Measurements from ENCODE around the gene SYNE2. TPM values are rescaled to one million over a fixed set of nuclear protein-coding genes. Genes with fewer than 3 reads are reported as not detected.
"Not testable (repeated sequence)": the region's sequence is repeated elsewhere in the genome, so short reads cannot be mapped to it uniquely, and the experiment has no call there.

The SYNE2 gene, protein sequence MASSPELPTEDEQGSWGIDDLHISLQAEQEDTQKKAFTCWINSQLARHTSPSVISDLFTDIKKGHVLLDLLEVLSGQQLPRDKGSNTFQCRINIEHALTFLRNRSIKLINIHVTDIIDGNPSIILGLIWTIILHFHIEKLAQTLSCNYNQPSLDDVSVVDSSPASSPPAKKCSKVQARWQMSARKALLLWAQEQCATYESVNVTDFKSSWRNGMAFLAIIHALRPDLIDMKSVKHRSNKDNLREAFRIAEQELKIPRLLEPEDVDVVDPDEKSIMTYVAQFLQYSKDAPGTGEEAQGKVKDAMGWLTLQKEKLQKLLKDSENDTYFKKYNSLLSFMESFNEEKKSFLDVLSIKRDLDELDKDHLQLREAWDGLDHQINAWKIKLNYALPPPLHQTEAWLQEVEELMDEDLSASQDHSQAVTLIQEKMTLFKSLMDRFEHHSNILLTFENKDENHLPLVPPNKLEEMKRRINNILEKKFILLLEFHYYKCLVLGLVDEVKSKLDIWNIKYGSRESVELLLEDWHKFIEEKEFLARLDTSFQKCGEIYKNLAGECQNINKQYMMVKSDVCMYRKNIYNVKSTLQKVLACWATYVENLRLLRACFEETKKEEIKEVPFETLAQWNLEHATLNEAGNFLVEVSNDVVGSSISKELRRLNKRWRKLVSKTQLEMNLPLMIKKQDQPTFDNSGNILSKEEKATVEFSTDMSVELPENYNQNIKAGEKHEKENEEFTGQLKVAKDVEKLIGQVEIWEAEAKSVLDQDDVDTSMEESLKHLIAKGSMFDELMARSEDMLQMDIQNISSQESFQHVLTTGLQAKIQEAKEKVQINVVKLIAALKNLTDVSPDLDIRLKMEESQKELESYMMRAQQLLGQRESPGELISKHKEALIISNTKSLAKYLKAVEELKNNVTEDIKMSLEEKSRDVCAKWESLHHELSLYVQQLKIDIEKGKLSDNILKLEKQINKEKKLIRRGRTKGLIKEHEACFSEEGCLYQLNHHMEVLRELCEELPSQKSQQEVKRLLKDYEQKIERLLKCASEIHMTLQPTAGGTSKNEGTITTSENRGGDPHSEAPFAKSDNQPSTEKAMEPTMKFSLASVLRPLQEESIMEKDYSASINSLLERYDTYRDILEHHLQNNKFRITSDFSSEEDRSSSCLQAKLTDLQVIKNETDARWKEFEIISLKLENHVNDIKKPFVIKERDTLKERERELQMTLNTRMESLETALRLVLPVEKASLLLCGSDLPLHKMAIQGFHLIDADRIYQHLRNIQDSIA (N-terminal part only)
- total RNA-seq (100 to 1,000 TPM; 168 to 197 TPM), polyA plus RNA-seq (10 to 100 TPM; 14.7 to 30.2 TPM)
- long read RNA-seq, donor 1, partial matches to known transcripts, result 253 of 303 reads
- long read RNA-seq, donor 1, other reads (novel, unspliced or antisense), result 50 of 303 reads
- long read RNA-seq, donor 2, partial matches to known transcripts, result 49 of 81 reads
- long read RNA-seq, donor 2, other reads (novel, unspliced or antisense), result 32 of 81 reads

DNA sequence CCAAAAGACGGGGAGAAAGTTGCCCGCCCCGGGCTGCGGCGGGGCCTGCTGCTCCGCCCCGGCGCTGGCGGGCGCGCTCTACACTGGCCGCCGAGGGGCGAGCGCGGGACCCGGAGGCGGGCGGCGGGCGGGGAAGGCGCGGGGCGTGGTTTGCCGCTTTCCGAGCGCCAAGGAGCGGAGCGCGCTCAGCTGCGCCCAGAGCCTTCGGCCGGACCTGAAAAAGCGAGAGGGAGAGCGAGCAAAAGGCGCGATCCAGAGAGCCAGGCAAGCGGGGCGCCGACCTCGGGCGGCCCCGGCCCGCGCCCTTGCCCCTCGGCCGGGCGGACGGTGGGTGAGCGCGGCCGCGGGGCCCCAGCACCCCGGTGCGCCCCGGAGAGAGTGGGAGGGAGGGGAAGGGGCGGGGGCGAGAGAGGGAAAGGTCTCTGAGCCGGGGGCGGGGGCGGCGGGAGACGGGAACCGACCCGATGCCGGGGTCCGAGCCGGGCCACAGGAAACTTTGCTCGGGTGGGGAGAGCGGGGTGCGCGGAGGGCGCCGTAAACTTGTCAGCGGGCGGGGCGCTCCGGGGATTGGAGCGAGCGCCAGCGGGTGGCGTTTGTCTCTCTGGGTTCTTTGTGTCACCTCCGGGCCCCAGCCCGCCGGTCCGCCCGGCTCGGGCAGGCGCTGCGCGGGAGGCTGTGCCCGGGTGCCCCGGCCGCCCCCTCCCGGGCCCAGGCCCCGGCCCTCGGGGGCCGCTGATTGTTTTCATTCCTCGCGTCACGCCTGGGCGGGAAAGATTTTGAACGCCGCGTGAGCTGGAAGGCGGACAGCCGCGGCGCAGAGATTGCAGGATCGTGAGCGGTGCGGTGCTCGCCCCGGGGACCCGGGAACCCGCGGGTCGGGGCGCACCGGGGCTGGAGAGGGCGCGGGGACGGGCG lies at the start of gene SYNE2:
TSS of gene SYNE2 (plus strand) at position 188 of the 915 bp plus-strand sequence. CDS start 56,145 bp downstream, outside the sequence.
- ATAC-seq (ENCODE audit: low FRiP score) (peak; percentile 93), DNase-seq (peak; percentile 82 to 94)
- peak within 1 kb of the TSS; percentile 98 for H3K4me3 ChIP-seq (ENCODE audit: low read length in 2 of 2)
- WGBS, 2 donors, result 0 to 1% methylated on average over 75 to 124 of the region's 124 CpGs
- peak within 1 kb of the TSS; percentile 50 to 71 for H3K27ac ChIP-seq (ENCODE audit: low read depth in 1 of 2, low read length in 2 of 2)
- H3K9me3 ChIP-seq (ENCODE audit: control insufficient read depth, low read length), result no peaks in the 10 kb centered on the region
- H3K36me3 ChIP-seq (ENCODE audit: control insufficient read depth in 1 of 2, insufficient read depth in 2 of 2, low read length in 1 of 2), result no peaks in the 10 kb centered on the region
- intact Hi-C loops (cut with DNase I), result loop anchor here in 1 of 2 donors (2.0 to 5.0 kb wide), 2 partner anchors 24 to 39 kb away; no protein-coding TSS in a partner anchor
- peaks cover 0 to 6% of the 10 kb centered on the region in 2 donors for H3K4me1 ChIP-seq (ENCODE audit: control insufficient read depth in 1 of 2, insufficient read depth in 2 of 2, low read length in 2 of 2)
- H3K27me3 ChIP-seq (ENCODE audit: control insufficient read depth in 1 of 2, insufficient read depth in 2 of 2, low read length in 1 of 2), result no peaks in the 10 kb centered on the region

DNA sequence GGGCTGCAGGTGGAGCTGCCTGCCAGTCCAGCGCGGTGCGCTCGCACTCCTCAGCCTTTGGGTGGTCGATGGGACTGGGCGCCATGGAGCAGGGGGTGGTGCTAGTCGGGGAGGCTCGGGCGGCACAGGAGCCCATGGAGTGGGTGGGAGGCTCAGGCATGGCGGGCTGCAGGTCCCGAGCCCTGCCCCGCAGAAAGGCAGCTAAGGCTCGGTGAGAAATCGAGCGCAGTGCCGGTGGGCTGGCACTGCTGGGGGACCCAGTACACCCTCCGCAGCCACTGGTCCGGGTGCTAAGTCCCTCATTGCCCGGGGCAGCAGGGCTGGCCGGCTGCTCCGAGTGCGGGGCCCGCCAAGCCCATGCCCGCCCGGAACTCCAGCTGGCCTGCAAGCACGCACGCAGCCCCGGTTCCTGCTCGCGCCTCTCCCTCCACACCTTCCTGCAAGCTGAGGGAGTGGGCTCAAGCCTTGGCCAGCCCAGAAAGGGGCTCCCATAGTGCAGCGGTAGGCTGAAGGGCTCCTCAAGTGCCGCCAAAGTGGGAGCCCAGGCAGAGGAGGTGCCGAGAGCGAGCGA lies 49.5 kb upstream of the SYNE2 start:
- 89 to 94% methylated on average over 27 to 35 of the region's 35 CpGs for WGBS, 2 donors
- H3K4me1 ChIP-seq (ENCODE audit: control insufficient read depth in 1 of 2, insufficient read depth in 2 of 2, low read length in 2 of 2); H3K27me3 ChIP-seq (ENCODE audit: control insufficient read depth in 1 of 2, insufficient read depth in 2 of 2, low read length in 1 of 2); intact Hi-C loops (cut with DNase I); H3K9me3 ChIP-seq (ENCODE audit: control insufficient read depth, low read length); DNase-seq; H3K27ac ChIP-seq (ENCODE audit: low read depth in 1 of 2, low read length in 2 of 2); H3K36me3 ChIP-seq (ENCODE audit: control insufficient read depth in 1 of 2, insufficient read depth in 2 of 2, low read length in 1 of 2); ATAC-seq (ENCODE audit: low FRiP score); H3K4me3 ChIP-seq (ENCODE audit: low read length in 2 of 2): not testable (repeated sequence)

DNA sequence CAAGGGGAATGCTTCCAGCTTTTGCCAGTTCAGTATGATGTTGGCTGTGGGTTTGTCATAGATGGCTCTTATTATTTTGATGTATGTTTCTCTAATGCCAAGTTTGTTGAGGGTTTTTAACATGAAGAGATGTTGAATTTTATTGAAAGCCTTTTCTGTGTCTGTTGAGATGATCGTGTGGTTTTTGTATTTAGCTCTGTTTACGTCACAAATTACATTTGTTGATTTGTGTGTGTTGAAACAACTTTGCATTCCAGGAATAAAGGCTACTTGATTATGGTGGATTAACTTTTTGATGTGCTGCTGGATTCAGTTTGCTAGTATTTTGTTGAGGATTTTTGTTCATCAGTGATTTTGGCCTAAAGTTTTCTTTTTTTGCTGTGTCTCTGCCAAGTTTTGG lies 46.7 kb upstream of the SYNE2 start:
- ATAC-seq (ENCODE audit: low FRiP score); H3K36me3 ChIP-seq (ENCODE audit: control insufficient read depth in 1 of 2, insufficient read depth in 2 of 2, low read length in 1 of 2); H3K27me3 ChIP-seq (ENCODE audit: control insufficient read depth in 1 of 2, insufficient read depth in 2 of 2, low read length in 1 of 2); DNase-seq; H3K27ac ChIP-seq (ENCODE audit: low read depth in 1 of 2, low read length in 2 of 2); H3K4me1 ChIP-seq (ENCODE audit: control insufficient read depth in 1 of 2, insufficient read depth in 2 of 2, low read length in 2 of 2); intact Hi-C loops (cut with DNase I); H3K4me3 ChIP-seq (ENCODE audit: low read length in 2 of 2); H3K9me3 ChIP-seq (ENCODE audit: control insufficient read depth, low read length): not testable (repeated sequence)
- 89 to 91% methylated on average over 2 of the region's 2 CpGs for WGBS, 2 donors

DNA sequence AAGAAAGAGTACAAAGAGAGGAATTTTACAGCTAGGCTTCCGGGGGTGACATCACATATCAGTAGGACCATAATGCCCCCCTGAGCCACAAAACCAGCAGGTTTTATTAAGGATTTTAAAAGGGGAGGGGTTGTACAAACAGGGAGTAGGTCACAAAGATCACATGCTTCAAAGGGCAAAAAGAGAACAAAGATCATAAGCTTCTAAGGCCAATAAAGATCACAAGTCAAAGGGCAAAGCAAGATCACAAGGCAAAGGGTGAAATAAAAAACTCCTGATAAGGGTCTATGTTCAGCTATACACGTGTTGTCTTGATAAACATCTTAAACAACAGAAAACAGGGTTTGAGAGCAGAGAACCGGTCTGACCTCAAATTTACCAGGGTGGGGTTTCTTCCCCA lies 41.1 kb upstream of the SYNE2 start:
- H3K27ac ChIP-seq (ENCODE audit: low read depth in 1 of 2, low read length in 2 of 2); H3K4me3 ChIP-seq (ENCODE audit: low read length in 2 of 2); intact Hi-C loops (cut with DNase I); H3K36me3 ChIP-seq (ENCODE audit: control insufficient read depth in 1 of 2, insufficient read depth in 2 of 2, low read length in 1 of 2); H3K27me3 ChIP-seq (ENCODE audit: control insufficient read depth in 1 of 2, insufficient read depth in 2 of 2, low read length in 1 of 2); H3K4me1 ChIP-seq (ENCODE audit: control insufficient read depth in 1 of 2, insufficient read depth in 2 of 2, low read length in 2 of 2); H3K9me3 ChIP-seq (ENCODE audit: control insufficient read depth, low read length); DNase-seq; ATAC-seq (ENCODE audit: low FRiP score): not testable (repeated sequence)
- WGBS, 2 donors, result 87 to 92% methylated on average over 3 of the region's 3 CpGs

DNA sequence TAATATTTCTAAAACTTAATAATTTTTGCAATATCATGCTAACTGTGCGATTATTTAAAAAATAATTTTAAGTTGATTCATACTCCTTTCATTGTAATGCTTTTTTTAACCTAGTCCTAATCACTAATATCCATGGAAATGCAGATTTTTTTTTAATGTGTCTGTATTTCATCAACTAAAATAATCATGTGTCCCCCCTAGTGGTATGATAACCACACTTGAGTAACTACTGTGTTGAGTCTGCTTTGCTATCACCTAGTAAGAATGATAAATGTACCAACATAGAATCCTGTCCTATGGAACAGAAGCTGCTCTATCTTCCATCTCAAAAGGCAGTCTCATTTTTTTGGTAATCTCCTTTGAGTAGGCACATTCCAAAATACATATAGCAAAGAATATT lies 19.1 kb upstream of the SYNE2 start:
- Histone ChIP-seq H3K36me3 (ENCODE audit: control insufficient read depth in 1 of 2, insufficient read depth in 2 of 2, low read length in 1 of 2) (no peaks in the 10 kb centered on the region), H3K9me3 (ENCODE audit: control insufficient read depth, low read length) (no peaks in the 10 kb centered on the region), H3K27me3 (ENCODE audit: control insufficient read depth in 1 of 2, insufficient read depth in 2 of 2, low read length in 1 of 2) (no peaks in the 10 kb centered on the region), H3K4me1 (ENCODE audit: control insufficient read depth in 1 of 2, insufficient read depth in 2 of 2, low read length in 2 of 2) (no peaks in the 10 kb centered on the region), H3K4me3 (ENCODE audit: low read length in 2 of 2) (no peak overlapping the region), H3K27ac (ENCODE audit: low read depth in 1 of 2, low read length in 2 of 2) (no peak overlapping the region)
- WGBS, 2 donors, result 87 to 90% methylated on average over 1 of the region's 1 CpG
- DNase-seq (no peak), ATAC-seq (ENCODE audit: low FRiP score) (no peak)
- intact Hi-C loops (cut with DNase I), result no loop called here

DNA sequence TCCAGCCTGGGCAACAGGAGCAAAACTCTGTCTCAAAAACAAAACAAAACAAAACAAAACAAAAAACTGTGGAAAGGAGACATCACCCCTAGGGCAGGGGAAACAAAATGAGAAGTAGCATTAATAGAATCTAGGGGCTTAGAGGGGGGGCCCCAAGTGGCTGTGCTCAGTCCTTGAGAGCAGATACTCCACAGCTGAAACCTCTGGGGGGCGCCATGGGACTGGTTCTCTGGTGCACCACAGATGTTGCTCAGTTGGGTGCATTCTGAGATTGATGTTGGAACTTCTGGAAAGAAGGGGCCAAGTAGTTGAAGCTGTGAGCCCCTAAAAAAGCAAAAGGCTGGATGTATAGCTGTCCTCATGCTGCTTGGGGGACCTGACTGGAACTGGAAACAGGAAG lies 11.8 kb upstream of the SYNE2 start:
- ATAC-seq (ENCODE audit: low FRiP score) (peak; percentile 36), DNase-seq (no peak)
- Histone ChIP-seq H3K4me3 (ENCODE audit: low read length in 2 of 2) (no peak overlapping the region), H3K27ac (ENCODE audit: low read depth in 1 of 2, low read length in 2 of 2) (no peak overlapping the region), H3K9me3 (ENCODE audit: control insufficient read depth, low read length) (peaks cover 2% of the 10 kb centered on the region), H3K27me3 (ENCODE audit: control insufficient read depth in 1 of 2, insufficient read depth in 2 of 2, low read length in 1 of 2) (no peaks in the 10 kb centered on the region), H3K36me3 (ENCODE audit: control insufficient read depth in 1 of 2, insufficient read depth in 2 of 2, low read length in 1 of 2) (no peaks in the 10 kb centered on the region), H3K4me1 (ENCODE audit: control insufficient read depth in 1 of 2, insufficient read depth in 2 of 2, low read length in 2 of 2) (no peaks in the 10 kb centered on the region)
- 25 to 35% methylated on average over 1 of the region's 1 CpG for WGBS, 2 donors
- intact Hi-C loops (cut with DNase I), result no loop called here

DNA sequence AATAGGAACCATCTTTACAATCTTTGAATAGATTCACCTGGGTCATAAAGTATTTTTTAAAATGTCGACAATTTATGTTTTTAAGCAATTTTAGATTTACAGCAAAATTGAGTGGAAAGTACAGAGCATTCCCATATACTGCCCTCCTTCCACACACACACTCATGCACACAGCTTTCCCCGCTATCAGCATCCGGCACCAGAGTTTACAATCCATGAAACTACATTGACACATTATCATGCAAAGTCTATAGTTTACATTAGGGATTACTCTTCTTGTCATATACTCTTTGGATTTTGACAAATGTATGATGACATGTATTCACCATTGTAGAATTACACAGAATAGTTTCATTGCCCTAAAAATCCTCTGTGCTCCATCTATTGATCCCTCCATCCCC lies 9.0 kb upstream of the SYNE2 start:
- no peak for DNase-seq
- intact Hi-C loops (cut with DNase I), result no loop called here
- WGBS, 2 donors, result 87 to 89% methylated on average over 3 of the region's 3 CpGs

More for the DNA sequence above, 9.0 kb upstream of the SYNE2 start:
- Histone ChIP-seq H3K27ac (ENCODE audit: low read depth in 1 of 2, low read length in 2 of 2) (no peak overlapping the region), H3K4me3 (ENCODE audit: low read length in 2 of 2) (no peak overlapping the region), H3K9me3 (ENCODE audit: control insufficient read depth, low read length) (peaks cover 2% of the 10 kb centered on the region), H3K4me1 (ENCODE audit: control insufficient read depth in 1 of 2, insufficient read depth in 2 of 2, low read length in 2 of 2) (no peaks in the 10 kb centered on the region), H3K27me3 (ENCODE audit: control insufficient read depth in 1 of 2, insufficient read depth in 2 of 2, low read length in 1 of 2) (no peaks in the 10 kb centered on the region), H3K36me3 (ENCODE audit: control insufficient read depth in 1 of 2, insufficient read depth in 2 of 2, low read length in 1 of 2) (no peaks in the 10 kb centered on the region)
- ATAC-seq (ENCODE audit: low FRiP score), result no peak

All from aorta (tissue), 5 donors.